Measurements from ENCODE around the gene RTP2.

- TF ChIP-seq EGR1 (IDR thresholded peaks at IDR 0.05) (no peak), CREB1 (IDR thresholded peaks at IDR 0.05; ENCODE audit: low read depth) (no peak), REST (IDR thresholded peaks at IDR 0.05; ENCODE audit: low read depth) (no peak), TAF1 (IDR thresholded peaks at IDR 0.05; ENCODE audit: low read depth) (no peak), RAD21 (IDR thresholded peaks at IDR 0.05; ENCODE audit: low read depth) (no peak), FOXM1 (IDR thresholded peaks at IDR 0.05; ENCODE audit: borderline replicate concordance, low read depth) (no peak), USF1 (IDR thresholded peaks at IDR 0.05) (no peak), MAX (IDR thresholded peaks at IDR 0.05) (no peak), CEBPB (IDR thresholded peaks at IDR 0.05) (no peak)
Observed at GRCh38 chr3:187734841-187735240, 32.5 kb upstream of the RTP2 start.

All from Ishikawa (cell line).